NCI-H226 (cell line): ENCODE measurements around the gene STIMATE.

Source experiments
- DNase-seq: peaks from one replicate; pipeline ENCODE4 v3.0.0-alpha.2; 2015

Gene STIMATE

DNA sequence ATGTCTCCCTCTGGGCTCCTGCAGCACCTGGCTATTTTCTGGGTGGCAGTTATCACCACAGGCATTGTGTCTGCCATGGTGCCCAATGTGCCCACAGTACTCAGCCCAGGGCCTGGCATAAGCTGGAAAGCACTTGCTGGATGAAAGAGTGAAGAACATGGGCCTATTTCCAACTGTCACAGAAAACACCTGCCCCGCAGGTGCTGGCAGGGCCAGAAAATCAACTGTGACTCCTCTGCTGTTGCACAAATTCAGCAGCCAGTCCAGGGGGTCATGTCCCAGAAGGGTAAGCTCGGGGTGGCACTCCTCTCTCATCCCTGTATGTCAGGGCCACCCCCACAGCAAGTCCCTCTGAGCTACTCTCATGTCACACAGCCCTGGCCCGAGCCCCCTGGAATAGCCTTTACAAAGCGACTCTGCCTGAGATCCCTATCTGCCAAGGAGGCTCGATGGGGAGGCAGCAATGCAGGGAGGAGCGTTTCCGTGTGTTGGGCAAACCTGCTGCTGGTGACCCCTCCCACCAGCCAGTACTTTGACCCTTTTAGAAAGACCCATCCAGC lies 85.8 kb downstream of the STIMATE start:
- DNase-seq: no peak

DNA sequence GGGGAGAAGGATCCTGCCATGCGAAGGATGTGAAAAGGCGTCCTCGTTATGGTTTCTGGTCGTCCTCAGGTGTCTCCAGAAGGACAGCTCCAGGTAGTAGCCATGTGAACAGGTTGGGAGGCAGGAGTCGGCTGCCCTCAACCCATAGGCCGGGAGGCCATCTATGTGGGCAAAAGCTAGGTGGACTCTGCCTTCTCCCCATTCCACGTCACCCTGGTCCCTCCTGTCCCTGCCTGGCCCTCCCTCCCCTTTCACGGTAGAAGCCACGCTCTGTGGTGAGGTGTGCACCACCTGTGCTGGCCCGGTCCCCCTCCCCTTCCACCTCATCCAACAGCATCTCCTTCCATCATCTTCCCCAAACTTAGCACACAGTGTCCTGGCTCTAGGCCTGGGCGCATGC lies 86.4 kb downstream of the STIMATE start:
- DNase-seq: no peak

- no peak for DNase-seq
Observed at GRCh38 chr3:52809662-52810377, 87.5 kb downstream of the STIMATE start.

GRCh38 chr3:52809149-52809548 lies 88.2 kb downstream of the STIMATE start:
- no peak for DNase-seq

DNA sequence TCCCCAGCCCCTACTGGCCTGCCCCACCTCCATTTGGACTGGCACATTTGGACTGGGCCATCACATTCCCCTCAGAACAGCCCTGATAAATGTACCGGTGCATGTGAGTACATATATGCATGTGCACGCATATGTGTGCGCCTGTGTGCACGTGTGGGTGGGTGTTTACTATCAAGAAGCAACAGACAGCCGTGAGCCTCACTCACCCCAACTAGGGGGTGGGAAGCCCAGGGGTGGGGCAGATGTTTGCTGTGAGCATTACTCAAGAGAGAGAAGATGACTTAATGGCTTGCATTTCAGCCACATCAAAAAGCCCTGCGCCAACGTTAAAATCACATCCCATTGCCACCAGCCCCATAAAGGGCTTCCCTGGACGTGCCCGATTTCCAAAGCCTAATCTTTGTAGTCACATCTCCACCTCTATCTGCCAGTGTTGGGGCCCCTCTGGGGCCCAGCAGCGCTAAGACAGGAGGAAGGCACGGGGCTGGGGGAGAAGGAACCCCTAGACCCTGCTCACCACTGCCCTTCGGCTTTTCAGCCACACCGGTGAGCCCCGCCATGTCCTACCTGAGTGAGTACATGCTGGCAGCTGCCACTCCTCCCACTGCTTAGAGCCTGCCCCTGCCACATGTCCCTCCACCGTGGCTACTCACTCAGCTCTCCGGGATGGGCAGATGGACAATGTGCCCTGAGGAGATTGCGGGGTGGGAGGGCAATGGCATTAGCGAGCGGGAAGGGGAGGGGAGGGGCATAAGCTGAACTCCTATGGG lies 91.9 kb downstream of the STIMATE start:
- DNase-seq: no peak

- no peak for DNase-seq
Observed at GRCh38 chr3:52801839-52802238, 95.5 kb downstream of the STIMATE start.

DNA sequence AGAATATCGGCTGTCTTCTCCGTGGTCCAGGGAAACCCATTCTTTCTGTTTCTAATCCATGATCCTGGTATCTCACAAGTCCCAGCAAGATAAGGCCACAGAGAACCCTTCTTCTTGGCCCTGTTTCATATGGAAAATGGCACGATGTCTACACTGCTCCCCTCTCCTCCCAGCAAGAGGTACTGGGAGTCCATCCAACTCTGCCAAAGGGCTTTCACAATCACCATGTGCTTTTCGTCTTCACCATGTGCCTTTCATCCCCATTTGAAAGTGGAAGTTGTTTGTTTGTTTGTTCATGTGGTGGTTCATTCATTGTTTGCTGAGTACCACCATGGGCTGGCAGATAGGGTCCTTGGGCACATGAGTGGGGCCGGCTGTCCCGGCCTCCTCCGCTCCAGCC lies 97.3 kb downstream of the STIMATE start:
- no peak for DNase-seq

- DNase-seq: no peak
Observed at GRCh38 chr3:52798978-52799476, 98.3 kb downstream of the STIMATE start.

- DNase-seq: no peak
Observed at GRCh38 chr3:52798376-52798977, 98.9 kb downstream of the STIMATE start.

DNA sequence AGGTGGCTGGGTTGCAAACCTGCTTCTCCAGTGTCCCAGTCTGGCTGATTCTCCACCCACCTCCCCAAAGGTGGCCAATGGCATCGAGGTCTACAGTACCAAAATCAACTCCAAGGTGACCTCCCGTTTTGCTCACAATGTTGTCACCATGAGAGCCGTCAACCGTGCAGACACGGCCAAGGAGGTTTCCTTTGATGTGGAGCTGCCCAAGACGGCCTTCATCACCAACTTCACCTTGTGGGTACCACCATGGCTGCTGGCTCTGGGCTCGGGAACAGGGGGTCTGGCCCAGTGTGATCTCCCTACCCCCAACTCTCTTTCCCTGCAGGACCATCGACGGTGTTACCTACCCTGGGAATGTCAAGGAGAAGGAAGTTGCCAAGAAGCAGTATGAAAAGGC lies 100.9 kb downstream of the STIMATE start:
- no peak for DNase-seq

GRCh38 chr3:52795298-52795900 lies 101.9 kb downstream of the STIMATE start:
- DNase-seq: no peak

DNA sequence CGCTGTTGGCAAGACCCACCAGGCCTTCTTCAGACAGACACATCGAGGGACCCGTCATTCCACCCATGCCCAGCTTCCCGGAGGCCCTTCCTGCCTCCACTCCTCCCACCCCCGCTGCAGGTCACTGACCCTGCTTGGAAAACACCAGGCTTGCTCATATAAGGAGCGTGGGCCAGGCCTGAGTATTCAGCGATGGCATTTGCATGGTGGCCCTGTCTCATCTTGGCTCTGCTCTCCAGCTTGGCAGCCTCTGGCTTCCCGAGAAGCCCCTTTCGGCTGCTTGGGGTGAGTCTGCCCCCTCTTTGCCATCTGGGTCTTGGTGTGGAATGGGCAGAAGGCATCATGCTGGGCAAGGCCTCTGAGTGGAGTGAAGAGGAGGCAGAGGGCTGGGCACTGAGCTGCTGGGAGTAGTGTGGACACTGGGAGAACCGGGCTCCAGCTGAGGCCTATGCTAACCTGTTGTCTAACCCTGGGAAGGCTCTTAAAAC lies 102.7 kb downstream of the STIMATE start, which contains the start of gene ITIH3:
Gene ITIH3 (plus strand): TSS at position 185 of the 488 bp plus-strand sequence. CDS start 8 bp downstream, at position 193.
- no peak for DNase-seq

GRCh38 chr3:52793702-52794611 lies 103.4 kb downstream of the STIMATE start:
- no peak for DNase-seq

DNA sequence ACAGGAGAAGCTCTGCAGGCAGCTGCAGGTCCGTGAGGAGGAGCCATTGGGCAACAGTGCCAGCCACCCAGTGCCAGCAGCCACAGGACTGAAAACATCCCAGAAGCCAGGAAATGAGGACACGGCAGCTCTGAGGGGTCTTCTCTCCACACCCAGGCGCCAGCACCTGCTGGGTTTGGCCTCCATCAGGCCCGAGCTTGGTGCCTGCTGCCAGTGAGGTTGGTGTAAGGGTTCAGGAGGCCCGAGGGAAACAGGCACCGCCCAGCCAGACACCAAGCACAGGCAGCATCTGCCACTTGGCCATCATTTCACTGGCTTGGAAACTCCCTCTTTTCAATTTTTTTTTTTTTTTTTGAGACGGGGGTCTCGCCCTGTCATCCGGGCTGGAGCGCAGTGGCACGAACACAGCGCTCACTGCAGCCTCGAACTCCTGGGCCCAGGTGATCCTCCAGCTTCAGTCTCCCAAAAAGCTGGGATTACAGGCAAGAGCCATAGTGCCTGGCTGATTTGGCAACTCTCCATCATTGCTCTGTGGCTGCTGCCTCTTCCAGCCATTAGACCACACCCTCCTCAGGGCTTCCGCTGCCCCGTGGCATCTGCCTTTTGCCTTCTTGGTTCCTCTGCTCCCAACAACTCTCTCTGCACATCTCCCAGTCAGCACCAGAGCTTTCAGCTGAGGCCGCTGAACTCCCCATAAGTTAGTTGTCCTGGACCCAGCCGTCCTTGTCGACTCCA lies 104.2 kb downstream of the STIMATE start:
- no peak for DNase-seq

- no peak for DNase-seq
Observed at GRCh38 chr3:52792413-52792812, 104.9 kb downstream of the STIMATE start.

GRCh38 chr3:52791928-52792327 lies 105.4 kb downstream of the STIMATE start:
- no peak for DNase-seq

DNA sequence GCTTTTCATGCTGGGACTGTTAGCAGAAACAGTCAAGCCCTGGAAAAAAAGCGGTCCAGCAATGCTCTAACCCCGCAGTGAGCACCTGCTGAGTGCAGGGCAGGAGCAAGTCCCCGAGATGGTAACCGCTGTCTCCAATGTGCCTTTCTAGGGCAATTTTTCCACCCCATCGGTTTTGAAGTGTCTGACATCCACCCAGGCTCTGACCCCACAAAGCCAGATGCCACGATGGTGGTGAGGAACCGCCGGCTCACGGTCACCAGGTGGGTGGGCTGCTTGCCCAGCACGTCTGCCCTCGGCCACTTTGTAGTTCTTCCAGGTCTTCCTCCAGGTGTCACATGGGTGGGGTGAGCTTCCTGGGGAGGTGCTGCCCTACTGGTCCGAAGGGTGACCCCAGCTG lies 106.0 kb downstream of the STIMATE start:
- no peak for DNase-seq

GRCh38 chr3:52790741-52791140 lies 106.6 kb downstream of the STIMATE start:
- DNase-seq: no peak

DNA sequence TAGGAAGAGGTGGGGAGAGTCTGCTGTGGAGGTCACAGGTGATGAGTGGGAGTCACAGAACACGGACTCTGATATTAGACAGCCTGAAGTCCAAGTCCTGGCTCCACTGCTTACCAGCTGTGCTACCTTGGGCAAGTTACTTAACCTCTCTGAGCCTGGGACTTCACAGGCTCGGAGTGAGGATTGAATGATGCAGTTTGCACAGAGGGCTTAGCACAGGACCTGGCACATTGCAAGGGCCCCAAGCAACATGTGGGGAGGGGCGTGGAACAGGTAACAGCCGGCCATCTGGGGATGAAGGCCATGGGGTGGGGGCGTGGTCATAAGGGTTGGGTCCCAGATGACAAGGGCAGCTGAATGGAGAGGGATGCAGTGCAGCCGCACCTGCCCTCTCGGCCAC lies 107.0 kb downstream of the STIMATE start:
- DNase-seq: no peak

GRCh38 chr3:52789746-52790040 lies 107.7 kb downstream of the STIMATE start:
- no peak for DNase-seq
